Erythroblast (primary cell): ENCODE data around the gene ADCYAP1.

ENCODE experiments used
- GATA1 ChIP-seq: IDR thresholded peaks from 2 replicates; pipeline ENCODE4 v1.6.1; 2011; ENCODE audit warnings: low read depth, mild to moderate bottlenecking, control low read depth, low read length, moderate library complexity
- POLR2A ChIP-seq: IDR thresholded peaks from 2 replicates; pipeline ENCODE4 v1.6.1; 2011; ENCODE audit warnings: mild to moderate bottlenecking, low read length

GRCh38 chr18:905948-906415 is 1.3 kb downstream of the ADCYAP1 start:
- no peak for TF ChIP-seq POLR2A
- TF ChIP-seq GATA1 = no peak
